ENCODE data around the gene NDUFB1.

- TF ChIP-seq CTCF (IDR thresholded peaks at IDR 0.05 in 4 of 5, conservative IDR thresholded peaks at IDR 0.05 in 1 of 5) = no peak
- no peak for TF ChIP-seq POLR2A (IDR thresholded peaks at IDR 0.05)
Observed at GRCh38 chr14:92121207-92121669, 268 bp downstream of the NDUFB1 start.
